Stimulated activated CD8-positive, alpha-beta memory T cell treated with anti-CD3 and anti-CD28 coated beads, Interleukin-2, amount 100 ng/mL, for 1 hour (primary cell): ENCODE measurements around the gene CASK.
"Not testable (repeated sequence)": the region's sequence is repeated elsewhere in the genome, so short reads cannot be mapped to it uniquely, and the experiment has no call there.

Source experiments
- DNase-seq, 2 donors: peaks; one replicate each; pipeline ENCODE4 v3.0.0-alpha.2; 2020; ENCODE audit warnings: low read depth in 2 of 2

CASK gene

DNA sequence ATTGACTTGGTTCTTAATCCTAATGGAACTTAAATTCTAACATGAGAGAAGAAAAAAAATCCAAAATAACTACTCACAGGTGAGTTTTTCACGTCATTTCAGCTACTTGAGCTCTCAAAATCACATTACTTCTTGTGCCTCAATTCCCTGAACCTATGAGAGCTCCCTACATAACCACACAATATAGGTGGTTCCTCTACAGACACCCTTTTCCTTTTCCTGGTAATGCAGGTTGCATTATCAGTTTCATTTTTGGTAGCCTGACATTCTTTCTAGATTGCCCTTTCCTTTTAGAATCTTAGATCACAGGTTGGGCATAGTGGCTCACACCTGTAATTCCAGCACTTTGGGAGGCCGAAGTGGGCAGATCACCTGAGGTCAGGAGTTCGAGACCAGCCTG is 230.3 kb downstream of the CASK start:
- no peak for DNase-seq

DNA sequence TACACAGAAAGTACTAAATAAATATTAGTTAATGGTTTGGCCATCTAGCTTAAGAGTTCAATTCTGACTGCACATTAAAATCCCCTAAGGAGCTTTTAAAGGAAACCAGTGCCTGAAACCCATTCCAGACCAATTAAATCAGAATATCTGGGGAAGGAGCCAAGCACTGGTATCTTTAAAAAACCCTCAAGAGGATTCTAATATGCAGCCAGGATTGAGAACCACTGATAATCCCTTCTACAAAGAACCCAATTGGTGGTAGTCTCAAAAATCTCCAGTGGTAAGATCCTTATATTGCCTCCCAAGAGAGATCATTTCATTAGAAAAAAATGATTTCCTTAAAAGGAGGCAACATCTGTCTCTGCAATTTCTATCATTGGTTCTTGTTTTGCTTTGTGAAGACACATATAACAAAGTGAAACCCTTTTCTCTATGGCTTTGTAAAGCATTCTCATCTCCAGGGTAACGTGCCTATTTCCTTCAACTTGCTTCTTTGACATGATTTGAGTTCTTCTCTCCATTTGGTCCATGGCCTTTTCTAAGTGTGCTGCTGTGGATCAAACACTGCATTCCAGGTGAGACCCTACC is 231.1 kb downstream of the CASK start:
- no peak for DNase-seq

DNA sequence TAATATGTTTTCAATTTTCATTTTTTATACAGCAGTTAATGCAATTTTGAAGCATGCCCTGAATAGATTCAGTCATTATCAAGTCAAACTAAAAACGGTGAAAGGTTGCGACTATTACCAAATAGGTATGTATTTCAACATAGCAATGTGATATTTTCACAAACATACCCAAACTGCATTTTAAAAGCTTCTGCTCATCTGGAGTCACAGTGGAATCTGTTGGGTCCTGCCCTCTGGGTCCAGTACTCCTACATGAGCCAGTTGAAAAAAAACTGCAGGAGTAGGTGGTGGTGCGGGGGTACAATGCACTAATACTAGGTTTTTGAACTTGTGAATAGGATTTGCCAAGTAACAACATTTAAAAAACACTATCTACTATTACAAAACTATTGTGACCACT is 233.6 kb downstream of the CASK start:
- no peak for DNase-seq

DNA sequence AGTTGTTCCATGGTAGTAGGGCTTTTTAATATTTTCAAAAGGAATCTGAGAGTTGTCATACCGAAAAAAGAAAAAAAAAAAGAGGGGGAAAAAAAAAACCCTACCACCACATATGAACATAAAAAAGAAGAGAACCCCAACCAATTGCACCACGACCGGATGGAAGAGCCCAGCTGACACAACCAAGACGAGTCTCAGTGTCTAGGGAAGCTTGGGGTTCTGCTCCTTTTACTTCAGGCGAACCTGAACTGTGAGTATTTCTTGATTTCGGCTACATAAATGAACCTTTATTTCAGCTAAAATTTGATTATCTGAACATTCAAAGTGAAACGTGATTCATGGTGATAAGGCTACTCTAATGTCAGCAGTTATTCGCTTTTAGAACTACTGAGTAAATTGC is 234.5 kb downstream of the CASK start, which contains the start of gene GPR34:
GPR34 (plus strand) TSS at position 139 of the 400 bp plus-strand sequence. CDS start 6,661 bp downstream, outside the sequence.
- DNase-seq, result no peak

DNA sequence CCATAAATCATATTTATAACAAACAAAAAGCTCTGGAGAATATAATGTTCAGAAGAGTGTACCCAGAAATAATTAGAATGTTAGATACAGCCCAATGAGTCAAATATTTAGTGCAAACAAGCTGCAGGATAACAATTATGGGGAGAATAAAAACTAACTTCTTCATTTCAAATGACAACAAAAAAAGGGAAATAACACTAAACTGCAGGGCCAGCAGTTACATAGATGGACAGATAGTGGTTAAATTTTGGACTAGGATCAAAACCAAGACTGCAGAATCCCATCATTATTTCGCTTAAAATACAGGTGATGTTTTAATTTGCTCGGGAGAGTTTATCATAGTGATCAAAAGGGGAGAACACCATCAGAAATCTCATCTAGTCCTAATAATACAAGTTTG is 235.2 kb downstream of the CASK start:
- DNase-seq, result no peak

DNA sequence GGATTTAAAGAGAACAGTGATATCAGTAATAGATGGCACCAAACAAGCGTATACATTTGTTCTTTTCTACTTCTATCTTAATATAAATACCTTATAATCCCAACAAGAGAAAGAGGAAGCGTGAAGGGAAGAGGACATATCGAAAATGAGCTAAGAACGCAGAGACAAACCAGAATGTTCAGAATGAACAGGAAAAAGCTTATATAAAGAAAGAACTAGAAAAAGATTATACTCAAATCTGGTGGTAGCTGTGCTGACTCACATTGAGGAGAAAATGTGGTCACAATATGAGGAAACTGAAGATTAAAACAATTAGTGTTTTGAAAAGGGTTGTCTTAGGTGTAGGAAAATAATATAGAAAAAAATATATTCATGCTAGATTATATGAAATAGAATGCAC is 236.6 kb downstream of the CASK start:
- no peak for DNase-seq

DNA sequence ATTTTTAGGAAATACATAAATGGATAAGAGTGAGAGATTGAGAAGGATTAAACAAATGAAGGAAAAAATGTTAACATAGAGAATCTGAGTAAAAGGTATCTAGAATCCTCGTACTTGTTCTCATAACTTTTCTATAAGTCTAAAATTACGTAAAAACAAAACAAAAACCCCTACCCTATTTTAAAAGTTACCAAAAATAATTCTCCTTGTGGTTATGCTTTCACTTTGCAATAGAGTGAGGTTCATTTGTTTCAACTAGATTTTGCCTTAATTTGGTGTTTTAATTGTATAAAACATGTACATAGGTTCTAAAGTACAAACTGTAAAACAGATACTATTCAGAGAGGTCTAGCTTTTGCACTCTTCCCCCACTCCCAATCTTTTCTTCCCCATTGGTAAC is 238.4 kb downstream of the CASK start:
- no peak for DNase-seq

DNA sequence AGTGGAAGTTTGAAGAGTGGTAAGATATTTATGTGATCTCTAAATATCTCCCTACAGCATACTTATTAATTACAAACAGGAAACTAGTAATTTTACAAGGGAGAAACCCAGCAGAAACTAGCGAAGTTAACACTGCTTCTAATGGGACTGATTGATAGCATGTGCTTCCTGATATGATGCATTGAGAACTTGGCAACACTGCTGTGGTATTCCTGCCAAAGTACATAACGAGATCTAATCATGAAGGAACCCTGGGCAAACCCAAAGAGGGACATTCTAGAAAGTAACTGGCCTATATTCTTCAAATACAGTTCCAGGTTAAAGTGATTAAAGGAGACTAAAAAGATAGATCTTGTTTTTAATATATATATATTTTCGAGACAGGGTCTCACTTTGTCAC is 239.2 kb downstream of the CASK start:
- no peak for DNase-seq

DNA sequence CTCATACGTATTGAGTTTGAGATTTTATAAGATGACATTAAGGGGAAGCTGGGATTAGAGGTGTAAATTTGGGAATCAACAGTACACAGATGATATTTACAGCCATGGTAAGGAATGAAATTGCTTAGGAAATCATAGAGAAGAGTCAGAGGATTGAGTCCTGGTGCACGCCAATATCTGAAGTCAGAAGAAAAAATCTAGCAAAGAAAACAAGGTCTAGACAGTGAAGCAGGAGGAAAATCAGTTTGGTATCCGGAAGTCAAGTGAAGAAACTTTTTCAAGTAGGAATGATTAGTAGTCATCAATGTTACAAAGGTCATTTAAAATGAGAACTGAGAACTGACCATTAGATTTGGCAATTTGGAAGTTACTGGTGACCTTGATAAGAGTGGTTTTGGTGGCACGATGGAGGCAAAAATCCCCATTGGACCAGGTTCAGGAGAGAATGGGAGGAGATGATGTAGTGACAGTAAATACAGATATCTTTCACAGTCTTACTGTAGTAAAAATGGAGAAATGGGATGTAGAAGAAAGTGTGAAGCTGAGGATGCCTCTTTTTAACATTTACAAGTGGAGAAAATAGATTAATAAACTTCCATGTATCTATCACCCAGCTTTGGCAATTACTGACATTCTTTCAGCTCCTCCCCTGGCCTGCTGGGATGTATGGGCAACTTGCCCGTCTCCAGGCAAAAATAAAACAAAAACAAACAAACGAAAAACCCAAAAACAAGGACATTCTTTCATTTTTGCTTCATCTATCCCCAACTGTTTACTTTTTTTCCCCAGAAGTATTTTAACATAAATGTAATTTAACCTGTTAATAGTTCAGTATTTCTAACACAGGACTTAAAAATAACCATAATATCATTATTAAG is 245.9 kb downstream of the CASK start:
- no peak for DNase-seq

DNA sequence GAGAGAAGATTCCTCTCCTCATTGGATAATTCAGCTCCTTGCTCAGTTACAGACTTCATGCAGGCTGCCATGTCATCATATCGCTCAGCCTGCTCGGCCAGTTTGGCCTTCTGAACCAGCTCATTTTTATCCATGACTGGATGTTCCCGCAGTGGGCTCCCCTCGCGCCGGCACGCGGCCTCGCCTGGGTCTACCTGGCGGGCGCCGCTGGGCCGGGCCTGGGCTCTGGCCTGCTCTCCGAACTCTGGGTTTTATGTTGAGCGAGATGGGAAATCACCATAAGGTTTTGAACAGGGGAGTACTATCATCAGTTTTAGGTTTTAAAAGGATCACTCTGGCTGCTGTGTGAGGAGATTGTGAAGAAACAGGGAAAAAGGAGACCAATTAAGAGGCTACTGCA is 247.0 kb downstream of the CASK start:
- not testable (repeated sequence) for DNase-seq

DNA sequence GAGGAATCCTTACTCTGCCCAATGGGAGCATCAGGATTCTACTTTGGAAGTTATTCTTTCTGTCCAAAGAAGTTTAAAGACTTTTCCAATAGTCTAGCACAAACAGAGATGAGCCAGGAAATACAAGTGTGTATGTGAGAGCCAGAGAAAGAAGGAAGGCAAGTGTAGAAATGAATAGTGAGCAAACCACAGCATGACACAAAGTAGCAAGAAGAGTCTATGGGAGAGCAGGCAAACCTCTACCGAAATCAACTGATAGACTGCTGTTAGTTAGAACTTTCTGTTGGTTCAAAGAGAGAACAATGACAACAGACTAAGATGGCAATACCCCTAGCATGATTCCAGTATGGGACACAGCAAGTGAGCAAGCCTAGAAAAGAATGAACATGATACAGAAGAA is 250.7 kb downstream of the CASK start:
- DNase-seq, result no peak

DNA sequence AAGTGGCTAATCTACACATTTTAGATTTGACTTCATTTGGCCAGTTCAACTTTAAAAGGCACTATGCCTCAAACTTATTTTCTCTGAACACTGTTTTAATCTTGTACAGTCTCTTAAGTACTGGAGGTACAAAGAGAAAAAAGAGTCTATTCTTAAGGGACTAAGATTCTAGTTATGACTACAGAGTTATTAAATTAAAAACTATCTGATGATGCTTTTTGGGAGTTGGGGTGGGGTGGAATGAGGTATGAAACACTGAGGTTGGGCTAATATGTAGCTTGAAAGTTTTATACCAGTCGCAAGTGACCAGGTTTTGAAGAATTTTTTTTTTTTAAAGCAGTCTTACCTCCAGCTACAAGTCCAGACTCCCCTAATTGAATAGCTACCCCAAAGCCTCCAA is 252.3 kb downstream of the CASK start:
- DNase-seq, result no peak

DNA sequence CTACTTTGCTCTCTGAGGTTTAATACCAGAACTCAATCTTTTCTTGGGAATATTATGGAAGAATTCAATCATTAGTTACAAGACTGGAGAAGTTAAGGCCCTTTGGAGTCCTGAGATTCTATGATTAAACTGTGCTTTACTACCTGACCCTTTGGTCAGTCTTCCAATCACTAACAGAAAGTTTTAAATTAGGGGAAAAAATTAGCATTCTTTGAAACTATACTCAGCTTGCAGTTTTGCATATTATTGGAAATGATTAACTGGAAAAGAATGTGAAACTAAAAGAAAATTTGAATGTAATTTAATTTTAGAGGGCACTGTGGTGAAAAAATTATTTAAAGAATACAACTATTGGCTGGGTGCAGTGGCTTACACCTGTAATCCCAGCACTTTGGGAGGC is 253.2 kb downstream of the CASK start:
- DNase-seq, result no peak

DNA sequence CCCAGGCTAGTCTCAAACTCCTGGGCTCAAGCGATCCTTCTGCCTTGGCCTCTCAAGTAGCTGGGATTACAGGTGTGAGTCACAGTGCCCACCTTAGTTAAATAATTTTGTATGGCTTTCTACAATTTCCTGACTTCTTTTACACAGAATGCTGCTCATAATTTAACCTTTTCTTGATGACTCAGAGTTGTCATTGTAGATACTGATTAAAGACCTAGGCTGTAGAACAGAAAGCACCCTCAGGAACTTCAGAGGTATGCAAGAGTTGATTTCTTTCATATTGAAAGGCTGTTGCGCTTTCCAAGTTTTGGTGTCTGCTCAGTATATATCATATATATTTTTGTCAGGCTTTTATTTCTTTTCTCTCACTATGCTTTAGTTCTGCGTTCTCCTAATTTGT is 255.7 kb downstream of the CASK start:
- no peak for DNase-seq

DNA sequence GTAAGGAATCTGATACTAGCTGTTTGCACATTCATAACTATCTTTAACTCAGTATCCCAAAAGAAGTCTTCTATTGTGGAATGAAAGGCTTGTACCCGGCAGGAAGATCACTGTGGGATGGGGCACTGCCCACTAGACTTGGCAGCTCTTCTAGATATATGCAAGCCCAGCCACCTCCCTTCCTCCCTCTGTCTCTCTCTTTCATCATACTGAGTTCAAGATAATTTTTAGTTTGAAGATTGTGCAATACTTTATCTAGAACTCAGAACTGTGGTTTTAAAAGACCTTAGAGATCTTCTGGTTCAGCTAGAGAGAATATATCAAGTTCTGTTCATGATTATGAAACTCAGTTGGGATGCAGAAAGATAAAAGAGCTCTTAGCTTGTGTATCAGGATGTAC is 257.1 kb downstream of the CASK start:
- DNase-seq, result no peak

DNA sequence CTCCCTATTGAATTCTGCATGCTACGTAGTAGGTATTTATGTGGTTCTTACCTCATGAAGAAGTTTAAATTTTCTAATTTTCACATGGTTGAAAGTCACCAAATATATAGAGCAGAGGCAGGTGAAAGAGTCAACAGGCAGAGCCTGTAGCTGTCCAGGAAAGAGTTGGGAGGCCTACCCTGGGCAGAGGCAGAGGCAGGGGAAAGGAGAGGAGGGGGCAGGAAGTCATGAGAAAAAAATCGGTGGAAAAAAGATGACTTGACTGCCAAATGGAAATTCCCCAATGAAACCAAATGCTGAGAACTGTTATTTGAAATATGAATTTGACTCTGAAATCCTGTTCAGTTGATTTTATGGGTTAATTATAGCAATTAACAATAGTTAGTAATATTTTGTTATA is 257.7 kb downstream of the CASK start:
- no peak for DNase-seq

DNA sequence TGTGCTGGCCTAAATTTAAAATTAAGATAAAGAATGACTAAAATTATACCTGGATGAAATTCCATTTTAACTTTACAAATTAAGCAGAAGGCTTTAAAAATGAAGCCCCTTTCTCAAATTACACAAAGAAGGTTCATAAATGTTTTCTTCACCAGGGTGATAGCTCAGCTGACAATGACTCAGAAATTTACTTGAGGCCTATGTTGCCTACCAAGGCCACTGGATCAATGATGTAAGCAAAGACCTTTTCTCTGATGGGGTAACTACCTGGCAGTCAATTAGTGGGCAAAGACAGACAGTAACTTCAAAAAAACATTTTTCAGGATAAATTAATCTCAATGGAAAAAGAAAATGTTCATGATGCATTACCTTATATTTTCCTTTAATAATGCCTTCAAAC is 258.4 kb downstream of the CASK start:
- DNase-seq, result no peak

DNA sequence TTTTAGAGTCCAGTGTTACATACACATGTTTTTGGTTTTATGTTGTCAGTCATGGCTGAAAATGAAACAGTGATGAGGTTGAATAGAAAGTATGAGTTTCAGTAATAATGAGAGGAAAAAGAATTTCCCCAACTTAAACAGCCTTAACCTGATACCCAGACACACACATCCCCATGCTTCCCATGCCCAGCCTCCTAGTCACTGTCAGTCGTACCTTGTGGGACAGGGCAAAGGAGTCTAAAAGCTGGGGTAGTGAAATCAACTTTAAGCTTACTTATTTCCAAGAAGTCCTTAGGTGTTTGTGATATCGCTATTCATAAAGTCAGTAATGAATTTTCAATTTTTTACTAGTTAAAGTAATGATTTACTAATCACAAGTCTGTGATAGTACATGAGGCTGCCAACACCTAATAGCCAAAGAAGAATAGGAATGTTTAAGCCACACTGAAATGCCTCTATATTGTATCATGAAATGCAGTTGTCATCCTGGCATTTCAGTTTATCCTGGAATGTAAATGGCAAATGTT is 258.9 kb downstream of the CASK start:
- DNase-seq, result no peak

DNA sequence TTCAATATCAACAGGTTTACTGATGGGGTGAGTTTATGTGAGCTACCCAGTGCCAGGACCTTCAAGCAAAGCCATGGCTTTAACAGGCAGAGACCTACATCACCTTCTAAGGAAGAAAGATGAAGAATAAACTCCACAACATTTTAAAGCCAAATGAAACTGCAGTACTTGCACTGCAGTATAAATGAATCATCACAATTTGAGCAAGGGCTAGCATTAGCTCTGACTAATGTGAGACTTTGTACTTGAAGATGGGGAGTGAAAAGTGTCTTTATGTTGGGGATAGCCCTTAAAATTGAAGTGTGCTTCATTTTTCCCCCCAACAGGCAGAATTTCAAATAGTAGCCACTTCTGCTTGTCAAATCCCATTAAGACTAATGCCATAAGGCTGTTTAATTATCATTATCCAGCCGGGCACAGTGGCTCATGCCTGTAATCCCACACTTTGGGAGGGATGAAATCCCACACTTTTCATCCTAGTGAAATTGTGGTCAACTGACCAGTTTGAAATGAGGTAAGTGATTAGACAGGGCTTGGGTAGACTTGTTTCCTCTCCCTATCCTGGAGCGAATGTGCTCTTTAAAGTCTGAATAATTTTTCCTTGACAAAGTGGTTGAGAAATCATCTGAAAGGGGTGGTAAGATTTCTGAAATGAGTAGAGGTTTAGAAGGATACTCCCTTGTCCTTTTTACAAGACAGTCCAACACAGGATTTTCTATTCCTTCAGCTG is 261.8 kb downstream of the CASK start:
- DNase-seq, result no peak

DNA sequence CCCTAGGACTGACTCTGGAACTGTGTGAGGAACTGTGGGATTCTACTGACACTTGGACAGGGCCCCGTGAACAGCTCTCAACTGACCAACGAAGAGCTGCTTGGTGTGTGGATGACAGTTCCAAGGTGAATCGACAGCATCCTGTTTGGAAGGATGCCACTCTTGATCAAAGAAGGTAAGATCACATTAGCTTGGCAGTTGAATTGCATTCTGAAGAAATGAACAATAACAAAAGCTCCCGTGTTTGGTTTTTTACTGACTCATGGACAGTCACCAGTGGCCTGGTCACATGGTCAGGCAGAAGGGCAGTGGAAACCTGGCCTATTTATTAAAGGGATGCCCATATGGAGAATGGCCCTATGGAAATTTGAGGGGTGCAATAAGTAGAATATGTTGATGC is 267.7 kb downstream of the CASK start:
- no peak for DNase-seq

DNA sequence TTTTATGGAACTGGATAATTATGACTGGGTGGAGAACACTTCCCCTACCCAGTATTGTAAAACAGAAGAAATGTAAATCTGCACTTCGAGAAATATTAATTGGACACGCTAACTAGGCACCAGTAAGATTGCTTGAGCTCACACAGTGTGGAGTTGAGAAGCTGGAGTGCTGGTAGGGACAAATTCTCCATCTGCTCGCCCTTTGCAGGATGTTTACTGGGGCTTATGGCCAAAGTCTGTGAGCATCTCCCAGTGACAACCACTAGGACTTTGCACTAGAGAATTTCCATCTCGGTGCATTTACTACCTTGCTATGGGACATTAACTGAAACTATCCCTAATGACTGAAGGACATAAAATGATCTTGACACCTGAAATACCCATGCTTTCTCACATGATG is 268.3 kb downstream of the CASK start:
- no peak for DNase-seq

DNA sequence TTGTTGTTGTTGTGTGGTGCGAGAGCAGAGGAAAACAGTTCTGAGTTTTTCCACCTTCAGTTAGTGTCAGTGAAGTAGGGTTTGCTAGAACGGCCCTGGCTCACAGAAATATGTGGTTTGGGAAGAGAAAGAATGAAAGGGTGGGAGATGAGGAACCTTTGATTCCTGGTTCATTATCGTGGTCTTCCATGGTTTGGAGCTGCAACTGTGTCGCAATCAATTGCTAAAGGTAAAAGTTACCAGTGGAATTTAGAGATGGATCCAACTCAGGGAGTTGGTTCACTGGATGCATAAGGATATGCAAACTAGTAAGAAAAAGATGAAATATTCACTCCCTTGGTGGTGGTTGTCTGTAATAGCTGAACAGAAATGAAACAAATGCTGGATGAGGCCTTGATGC is 270.2 kb downstream of the CASK start:
- no peak for DNase-seq

DNA sequence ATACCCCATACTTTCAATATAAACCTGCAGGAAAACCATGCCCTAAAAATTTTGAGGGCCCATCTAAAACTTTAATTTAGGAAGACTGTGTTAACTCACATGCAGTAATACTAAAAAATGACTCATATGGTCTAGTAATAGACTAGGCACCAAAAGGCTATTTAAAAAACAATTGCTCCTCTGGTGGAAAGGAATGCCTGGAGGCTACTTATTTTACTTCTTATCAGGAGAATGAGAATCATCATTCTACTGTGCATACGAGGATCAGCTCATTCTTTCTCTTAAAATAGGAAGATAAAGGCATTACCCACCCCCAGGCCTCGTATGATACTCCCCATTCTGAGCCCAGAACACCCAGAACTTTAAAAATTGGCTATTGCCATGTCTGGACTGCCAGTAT is 277.2 kb downstream of the CASK start:
- not testable (repeated sequence) for DNase-seq
